Panc1 (cell line): ENCODE results near the gene USP9X.

Experiments
- POLR2AphosphoS5 ChIP-seq: IDR thresholded peaks from 2 replicates; pipeline ENCODE4 v1.6.1; 2012; ENCODE audit warnings: mild to moderate bottlenecking, low read depth, low read length, moderate library complexity
- SIN3A ChIP-seq: IDR thresholded peaks from 2 replicates; pipeline ENCODE4 v1.6.1; 2012; ENCODE audit warnings: low read depth, mild to moderate bottlenecking, low read length, moderate library complexity, borderline replicate concordance; ENCODE audit not compliant: insufficient read depth
- TCF7L2 ChIP-seq: IDR thresholded peaks from 2 replicates; pipeline ENCODE4 v1.6.1; 2011; ENCODE audit warnings: mild to moderate bottlenecking, low read depth, low read length, inconsistent platforms
- TF ChIP-seq, protein P1 (sequence below), 2 experiments: IDR thresholded peaks; 2 replicates each; pipeline ENCODE4 v1.6.1; 2011 to 2012; ENCODE audit warnings: low read depth in 2 of 2, control low read depth in 1 of 2, low read length in 1 of 2, mild to moderate bottlenecking in 1 of 2, moderate library complexity in 1 of 2; ENCODE audit not compliant: insufficient read depth in 1 of 2
- TF ChIP-seq, protein P2 (sequence below): fragments of 450-650 bp; IDR thresholded peaks from 2 replicates; pipeline ENCODE4 v1.5.1; 2017; ENCODE audit warnings: mild to moderate bottlenecking

DNA sequence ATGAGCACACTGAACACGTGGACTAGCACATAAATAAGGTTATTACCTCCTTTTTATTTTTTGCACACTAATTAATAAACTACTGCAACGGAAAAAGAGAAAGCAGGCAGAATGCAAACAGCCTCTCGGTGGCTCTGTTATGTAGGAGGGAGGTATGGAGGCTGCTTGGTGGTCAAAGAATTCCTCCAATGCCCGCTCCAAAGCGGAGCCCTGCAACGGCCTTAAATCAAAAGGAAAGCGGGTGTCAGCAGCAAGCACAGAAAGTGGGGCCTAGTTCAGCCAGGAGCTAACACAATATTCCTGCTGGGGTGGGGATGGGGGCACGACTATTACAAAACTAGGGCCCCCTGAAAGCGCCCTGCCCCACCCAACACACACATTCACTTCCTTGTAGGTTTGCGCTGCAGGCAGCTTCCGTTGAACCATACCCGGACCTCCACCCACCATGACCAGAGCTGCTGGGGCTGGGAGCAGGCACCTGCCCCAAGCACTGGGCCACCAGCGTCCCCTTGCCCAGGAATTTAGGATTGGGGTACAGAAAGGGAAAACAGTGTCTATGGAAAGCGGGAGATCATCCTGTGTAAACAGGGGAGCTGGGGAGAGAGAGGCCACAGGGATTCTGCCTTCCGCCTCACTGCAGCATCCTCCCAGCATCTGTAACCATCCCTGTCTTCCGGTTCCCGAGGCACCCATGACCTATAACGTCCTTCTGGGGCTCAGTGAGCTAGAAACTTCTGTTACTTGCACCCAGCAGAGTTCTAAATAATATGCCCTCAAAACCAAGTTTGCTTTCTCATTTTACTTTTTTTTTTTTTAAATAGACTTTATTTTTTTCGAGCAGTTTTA is 191.6 kb downstream of the USP9X start:
- no peak for TF ChIP-seq POLR2AphosphoS5
- TF ChIP-seq, protein P1, sequence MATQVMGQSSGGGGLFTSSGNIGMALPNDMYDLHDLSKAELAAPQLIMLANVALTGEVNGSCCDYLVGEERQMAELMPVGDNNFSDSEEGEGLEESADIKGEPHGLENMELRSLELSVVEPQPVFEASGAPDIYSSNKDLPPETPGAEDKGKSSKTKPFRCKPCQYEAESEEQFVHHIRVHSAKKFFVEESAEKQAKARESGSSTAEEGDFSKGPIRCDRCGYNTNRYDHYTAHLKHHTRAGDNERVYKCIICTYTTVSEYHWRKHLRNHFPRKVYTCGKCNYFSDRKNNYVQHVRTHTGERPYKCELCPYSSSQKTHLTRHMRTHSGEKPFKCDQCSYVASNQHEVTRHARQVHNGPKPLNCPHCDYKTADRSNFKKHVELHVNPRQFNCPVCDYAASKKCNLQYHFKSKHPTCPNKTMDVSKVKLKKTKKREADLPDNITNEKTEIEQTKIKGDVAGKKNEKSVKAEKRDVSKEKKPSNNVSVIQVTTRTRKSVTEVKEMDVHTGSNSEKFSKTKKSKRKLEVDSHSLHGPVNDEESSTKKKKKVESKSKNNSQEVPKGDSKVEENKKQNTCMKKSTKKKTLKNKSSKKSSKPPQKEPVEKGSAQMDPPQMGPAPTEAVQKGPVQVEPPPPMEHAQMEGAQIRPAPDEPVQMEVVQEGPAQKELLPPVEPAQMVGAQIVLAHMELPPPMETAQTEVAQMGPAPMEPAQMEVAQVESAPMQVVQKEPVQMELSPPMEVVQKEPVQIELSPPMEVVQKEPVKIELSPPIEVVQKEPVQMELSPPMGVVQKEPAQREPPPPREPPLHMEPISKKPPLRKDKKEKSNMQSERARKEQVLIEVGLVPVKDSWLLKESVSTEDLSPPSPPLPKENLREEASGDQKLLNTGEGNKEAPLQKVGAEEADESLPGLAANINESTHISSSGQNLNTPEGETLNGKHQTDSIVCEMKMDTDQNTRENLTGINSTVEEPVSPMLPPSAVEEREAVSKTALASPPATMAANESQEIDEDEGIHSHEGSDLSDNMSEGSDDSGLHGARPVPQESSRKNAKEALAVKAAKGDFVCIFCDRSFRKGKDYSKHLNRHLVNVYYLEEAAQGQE (IDR thresholded peaks at IDR 0.05; ENCODE audit: insufficient read depth in 1 of 2, low read depth in 2 of 2, low read length in 1 of 2), result no peak
- TF ChIP-seq TCF7L2, result no peak
- TF ChIP-seq, protein P2, sequence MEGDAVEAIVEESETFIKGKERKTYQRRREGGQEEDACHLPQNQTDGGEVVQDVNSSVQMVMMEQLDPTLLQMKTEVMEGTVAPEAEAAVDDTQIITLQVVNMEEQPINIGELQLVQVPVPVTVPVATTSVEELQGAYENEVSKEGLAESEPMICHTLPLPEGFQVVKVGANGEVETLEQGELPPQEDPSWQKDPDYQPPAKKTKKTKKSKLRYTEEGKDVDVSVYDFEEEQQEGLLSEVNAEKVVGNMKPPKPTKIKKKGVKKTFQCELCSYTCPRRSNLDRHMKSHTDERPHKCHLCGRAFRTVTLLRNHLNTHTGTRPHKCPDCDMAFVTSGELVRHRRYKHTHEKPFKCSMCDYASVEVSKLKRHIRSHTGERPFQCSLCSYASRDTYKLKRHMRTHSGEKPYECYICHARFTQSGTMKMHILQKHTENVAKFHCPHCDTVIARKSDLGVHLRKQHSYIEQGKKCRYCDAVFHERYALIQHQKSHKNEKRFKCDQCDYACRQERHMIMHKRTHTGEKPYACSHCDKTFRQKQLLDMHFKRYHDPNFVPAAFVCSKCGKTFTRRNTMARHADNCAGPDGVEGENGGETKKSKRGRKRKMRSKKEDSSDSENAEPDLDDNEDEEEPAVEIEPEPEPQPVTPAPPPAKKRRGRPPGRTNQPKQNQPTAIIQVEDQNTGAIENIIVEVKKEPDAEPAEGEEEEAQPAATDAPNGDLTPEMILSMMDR, result no peak
- no peak for TF ChIP-seq SIN3A
